ENCODE results near the gene PPP1CC. TPM values are rescaled to one million over a fixed set of nuclear protein-coding genes. Genes with fewer than 3 reads are reported as not detected.
A peak's percentile ranks its signal among the peaks of the same experiment; 100 is the strongest.
"Not testable (repeated sequence)": the region's sequence is repeated elsewhere in the genome, so short reads cannot be mapped to it uniquely, and the experiment has no call there.

The PPP1CC gene
- total RNA-seq, 3 donors from 2014 or later (not counting 1 experiment from before 2014, with no cell fraction given): 114 to 121 (median 117) TPM

DNA sequence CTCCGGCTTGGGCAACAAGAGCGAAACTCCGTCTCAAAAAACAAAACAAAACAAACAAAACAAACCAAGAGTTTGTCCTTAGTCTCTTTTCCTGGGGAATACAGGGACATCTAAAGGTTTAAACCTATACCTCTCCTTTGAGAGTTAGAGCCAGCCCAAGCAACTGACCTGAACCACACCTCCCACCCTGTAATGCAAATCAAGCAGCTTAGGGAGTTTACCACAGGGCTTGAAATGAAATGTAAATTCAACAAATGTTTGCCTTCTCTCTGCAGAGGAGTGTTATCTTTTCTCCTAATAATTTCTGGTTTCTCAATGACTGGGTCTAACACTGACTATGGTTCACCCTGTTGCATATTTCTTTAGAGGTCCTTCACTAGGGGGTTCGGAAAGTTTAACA is 16.7 kb downstream of the PPP1CC start:
- no peaks in the 10 kb centered on the region for H3K27me3 ChIP-seq (ENCODE audit: control insufficient read depth, insufficient read depth, low read length)
- intact Hi-C loops (cut with micrococcal nuclease): no loop called here
- no peak for ATAC-seq
- TF ChIP-seq, protein P1, sequence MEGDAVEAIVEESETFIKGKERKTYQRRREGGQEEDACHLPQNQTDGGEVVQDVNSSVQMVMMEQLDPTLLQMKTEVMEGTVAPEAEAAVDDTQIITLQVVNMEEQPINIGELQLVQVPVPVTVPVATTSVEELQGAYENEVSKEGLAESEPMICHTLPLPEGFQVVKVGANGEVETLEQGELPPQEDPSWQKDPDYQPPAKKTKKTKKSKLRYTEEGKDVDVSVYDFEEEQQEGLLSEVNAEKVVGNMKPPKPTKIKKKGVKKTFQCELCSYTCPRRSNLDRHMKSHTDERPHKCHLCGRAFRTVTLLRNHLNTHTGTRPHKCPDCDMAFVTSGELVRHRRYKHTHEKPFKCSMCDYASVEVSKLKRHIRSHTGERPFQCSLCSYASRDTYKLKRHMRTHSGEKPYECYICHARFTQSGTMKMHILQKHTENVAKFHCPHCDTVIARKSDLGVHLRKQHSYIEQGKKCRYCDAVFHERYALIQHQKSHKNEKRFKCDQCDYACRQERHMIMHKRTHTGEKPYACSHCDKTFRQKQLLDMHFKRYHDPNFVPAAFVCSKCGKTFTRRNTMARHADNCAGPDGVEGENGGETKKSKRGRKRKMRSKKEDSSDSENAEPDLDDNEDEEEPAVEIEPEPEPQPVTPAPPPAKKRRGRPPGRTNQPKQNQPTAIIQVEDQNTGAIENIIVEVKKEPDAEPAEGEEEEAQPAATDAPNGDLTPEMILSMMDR (IDR thresholded peaks at IDR 0.05): no peak
- H3K4me1 ChIP-seq (ENCODE audit: control insufficient read depth, insufficient read depth, low read length): peaks cover 14% of the 10 kb centered on the region
- Mint-ChIP-seq H3K9me3 (no peaks in the 10 kb centered on the region), H3K4me3 (no peak overlapping the region), H3K4me1 (peaks cover 21 to 34% of the 10 kb centered on the region in 2 donors), H3K36me3 (peaks cover 13% of the 10 kb centered on the region), H3K27ac (peak overlapping the region; percentile 63 to 64), H3K27me3 (ENCODE audit: low read depth in 2 of 2) (no peaks in the 10 kb centered on the region)
- 94% methylated on average over 4 of the region's 4 CpGs for WGBS (ENCODE audit: insufficient coverage)
- peaks cover 85% of the 10 kb centered on the region for H3K36me3 ChIP-seq (ENCODE audit: control insufficient read depth, insufficient read depth, low read length)
- no peak overlapping the region for H3K27ac ChIP-seq (ENCODE audit: low read length)
- no peak for DNase-seq
- no peak overlapping the region for H3K4me3 ChIP-seq (ENCODE audit: low read length)
- H3K9me3 ChIP-seq (ENCODE audit: control insufficient read depth, insufficient read depth, low read length): no peaks in the 10 kb centered on the region

DNA sequence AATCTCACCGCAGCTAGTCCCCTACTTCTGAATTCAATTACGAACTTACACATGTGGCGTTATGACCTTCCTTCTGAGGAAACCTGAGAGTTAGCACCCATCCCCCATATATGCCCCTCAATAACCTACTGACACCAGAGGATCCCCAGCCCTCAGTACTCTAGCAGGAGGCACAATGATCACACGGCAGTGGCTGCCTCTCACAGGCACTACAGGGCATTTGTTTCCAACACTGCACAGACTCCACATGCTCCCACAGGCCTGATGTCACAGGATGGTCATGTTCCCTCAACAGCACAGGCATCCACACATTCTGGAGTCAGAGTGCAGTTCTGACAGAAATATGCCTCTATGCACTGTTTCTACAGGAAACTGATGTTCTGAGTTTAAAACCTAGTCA is 17.4 kb downstream of the PPP1CC start:
- Histone ChIP-seq H3K36me3 (ENCODE audit: control insufficient read depth, insufficient read depth, low read length) (peaks cover 85% of the 10 kb centered on the region), H3K4me1 (ENCODE audit: control insufficient read depth, insufficient read depth, low read length) (peaks cover 14% of the 10 kb centered on the region), H3K4me3 (ENCODE audit: low read length) (no peak overlapping the region), H3K27me3 (ENCODE audit: control insufficient read depth, insufficient read depth, low read length) (no peaks in the 10 kb centered on the region), H3K27ac (ENCODE audit: low read length) (no peak overlapping the region), H3K9me3 (ENCODE audit: control insufficient read depth, insufficient read depth, low read length) (no peaks in the 10 kb centered on the region)
- Mint-ChIP-seq H3K4me1 (peaks cover 18 to 31% of the 10 kb centered on the region in 2 donors), H3K9me3 (no peaks in the 10 kb centered on the region), H3K27ac (peak overlapping the region; percentile 64 to 80), H3K36me3 (peaks cover 21% of the 10 kb centered on the region), H3K27me3 (ENCODE audit: low read depth in 2 of 2) (no peaks in the 10 kb centered on the region), H3K4me3 (no peak overlapping the region)
- 82% methylated on average over 4 of the region's 4 CpGs for WGBS (ENCODE audit: insufficient coverage)
- TF ChIP-seq, protein P1 (IDR thresholded peaks at IDR 0.05): no peak
- DNase-seq: no peak
- no peak for ATAC-seq
- intact Hi-C loops (cut with micrococcal nuclease): no loop called here

GRCh38 chr12:110722892-110723291 is 19.8 kb downstream of the PPP1CC start:
- H3K9me3 ChIP-seq (ENCODE audit: control insufficient read depth, insufficient read depth, low read length); intact Hi-C loops (cut with micrococcal nuclease); H3K27ac Mint-ChIP-seq; H3K27me3 ChIP-seq (ENCODE audit: control insufficient read depth, insufficient read depth, low read length); H3K27ac ChIP-seq (ENCODE audit: low read length); H3K27me3 Mint-ChIP-seq (ENCODE audit: low read depth in 2 of 2); H3K9me3 Mint-ChIP-seq; H3K4me3 ChIP-seq (ENCODE audit: low read length); H3K4me3 Mint-ChIP-seq; ATAC-seq; DNase-seq: not testable (repeated sequence)
- peaks cover 33% of the 10 kb centered on the region for H3K36me3 Mint-ChIP-seq
- Histone ChIP-seq H3K4me1 (ENCODE audit: control insufficient read depth, insufficient read depth, low read length) (peaks cover 14% of the 10 kb centered on the region), H3K36me3 (ENCODE audit: control insufficient read depth, insufficient read depth, low read length) (peaks cover 92% of the 10 kb centered on the region)
- peaks cover 16 to 26% of the 10 kb centered on the region in 2 donors for H3K4me1 Mint-ChIP-seq
- no CpG with 5 or more reads among the region's 3 CpGs for WGBS (ENCODE audit: insufficient coverage)

- no peaks in the 10 kb centered on the region for H3K27me3 Mint-ChIP-seq (ENCODE audit: low read depth in 2 of 2)
- no peaks in the 10 kb centered on the region for H3K9me3 Mint-ChIP-seq
- Histone ChIP-seq H3K27ac (ENCODE audit: low read length) (no peak overlapping the region), H3K36me3 (ENCODE audit: control insufficient read depth, insufficient read depth, low read length) (peaks cover 85% of the 10 kb centered on the region), H3K4me3 (ENCODE audit: low read length) (no peak overlapping the region), H3K9me3 (ENCODE audit: control insufficient read depth, insufficient read depth, low read length) (no peaks in the 10 kb centered on the region), H3K4me1 (ENCODE audit: control insufficient read depth, insufficient read depth, low read length) (peaks cover 7% of the 10 kb centered on the region), H3K27me3 (ENCODE audit: control insufficient read depth, insufficient read depth, low read length) (no peaks in the 10 kb centered on the region)
- H3K4me1 Mint-ChIP-seq: peaks cover 7 to 15% of the 10 kb centered on the region in 2 donors
- intact Hi-C loops (cut with micrococcal nuclease): no loop called here
- peaks cover 33% of the 10 kb centered on the region for H3K36me3 Mint-ChIP-seq
- TF ChIP-seq, protein P1 (IDR thresholded peaks at IDR 0.05): no peak
- H3K27ac Mint-ChIP-seq: peak overlapping the region in 1 of 2 donors; percentile 26
- no peak overlapping the region for H3K4me3 Mint-ChIP-seq
- DNase-seq: no peak
- no peak for ATAC-seq
Measured at GRCh38 chr12:110721570-110721969, 21.1 kb downstream of the PPP1CC start.

All from natural killer cell (primary cell).